Endodermal cell (in vitro differentiated cells): ENCODE data around the gene KRT83. TPM values are rescaled to one million over a fixed set of nuclear protein-coding genes. Genes with fewer than 3 reads are reported as not detected.
"Not testable (repeated sequence)": the region's sequence is repeated elsewhere in the genome, so short reads cannot be mapped to it uniquely, and the experiment has no call there.

Experiments used
- DNase-seq: peaks from one replicate; pipeline ENCODE4 v3.0.0-alpha.2; 2017
- H3K27ac ChIP-seq: 2 replicates; pipeline ENCODE4 v1.5.1; 2013; ENCODE audit warnings: mild to moderate bottlenecking, low read depth, low read length, moderate library complexity
- H3K27me3 ChIP-seq: 2 replicates; pipeline ENCODE4 v1.6.1; 2013; ENCODE audit warnings: mild to moderate bottlenecking, low read length, moderate library complexity; ENCODE audit not compliant: insufficient read depth, control insufficient read depth, poor library complexity, severe bottlenecking
- H3K36me3 ChIP-seq: 2 replicates; pipeline ENCODE4 v1.7.0; 2013; ENCODE audit warnings: mild to moderate bottlenecking, low read length, moderate library complexity; ENCODE audit not compliant: control insufficient read depth, insufficient read depth
- H3K4me1 ChIP-seq: one replicate; pipeline ENCODE4 v1.7.0; 2013; ENCODE audit warnings: low read length; ENCODE audit not compliant: control insufficient read depth, insufficient read depth
- H3K4me3 ChIP-seq: 2 replicates; pipeline ENCODE4 v1.5.1; 2013; ENCODE audit warnings: mild to moderate bottlenecking, low read length, moderate library complexity
- H3K9ac ChIP-seq: 2 replicates; pipeline ENCODE4 v1.6.1; 2013; ENCODE audit warnings: mild to moderate bottlenecking, low read length, moderate library complexity; ENCODE audit not compliant: poor library complexity, severe bottlenecking; ENCODE audit errors: extremely low read depth
- H3K9me3 ChIP-seq: 2 replicates; pipeline ENCODE4 v1.6.1; 2013; ENCODE audit warnings: mild to moderate bottlenecking, low read length, moderate library complexity; ENCODE audit not compliant: control insufficient read depth
- H3K27ac Mint-ChIP-seq: 2 replicates; pipeline ENCODE4 v1.8.0; 2020; ENCODE audit warnings: mixed read lengths
- H3K27me3 Mint-ChIP-seq: 2 replicates; pipeline ENCODE4 v1.8.0; 2021; ENCODE audit warnings: mild to moderate bottlenecking, mixed read lengths; ENCODE audit not compliant: insufficient read depth
- H3K36me3 Mint-ChIP-seq: 2 replicates; pipeline ENCODE4 v1.8.0; 2020; ENCODE audit warnings: low read depth, mixed read lengths
- H3K4me1 Mint-ChIP-seq: 2 replicates; pipeline ENCODE4 v1.8.0; 2020; ENCODE audit warnings: mixed read lengths
- H3K4me3 Mint-ChIP-seq: 2 replicates; pipeline ENCODE4 v1.8.0; 2020; ENCODE audit warnings: mild to moderate bottlenecking, moderate library complexity, mixed read lengths
- H3K9me3 Mint-ChIP-seq: 2 replicates; pipeline ENCODE4 v1.8.0; 2020; ENCODE audit warnings: mild to moderate bottlenecking, mixed read lengths
- CTCF ChIP-seq: fragments of 200-600 bp; sonication (generic); conservative IDR thresholded peaks from 2 replicates; pipeline ENCODE4 v1.5.0; 2021; ENCODE audit warnings: antibody characterized with exemption, mild to moderate bottlenecking
- WGBS, 2 experiments: methylation state at CpG; one replicate each; pipeline versions ENCODE4 v1.1.5 to v1.1.7; 2013; ENCODE audit warnings: missing lambda C conversion rate in 2 of 2, mixed read lengths in 1 of 2; ENCODE audit not compliant: insufficient coverage in 1 of 2, insufficient read length in 1 of 2; 5-methylcytosine and 5-hydroxymethylcytosine counted together
- total RNA-seq, 2 donors: library from RNA; stranded (reverse); fragmentation: NEBNext Ultra II Directional in 1 of 2; extraction: Animal tissue kit (Norgen Biotek cat#: 25700) in 1 of 2; gene quantifications; 2 replicates in 1 of 2; 3 replicates in 1 of 2; pipeline ENCODE4 v1.2.1, GENCODE V29; 2021

The KRT83 gene
- total RNA-seq, 2 donors from 2014 or later, result not detected

- Histone ChIP-seq H3K9me3 (no peaks in the 10 kb centered on the region), H3K4me3 (no peak overlapping the region), H3K27ac (no peak overlapping the region), H3K4me1 (no peaks in the 10 kb centered on the region), H3K36me3 (no peaks in the 10 kb centered on the region), H3K27me3 (peaks cover 23% of the 10 kb centered on the region), H3K9ac (no peak overlapping the region)
- H3K4me1 Mint-ChIP-seq, result no peaks in the 10 kb centered on the region
- WGBS, 2 experiments, result 74 to 100% methylated on average over 1 to 11 of the region's 11 CpGs
- TF ChIP-seq CTCF, result no peak
- H3K4me3 Mint-ChIP-seq, result no peak overlapping the region
- H3K27ac Mint-ChIP-seq, result no peak overlapping the region
- no peaks in the 10 kb centered on the region for H3K36me3 Mint-ChIP-seq
- DNase-seq, result peak; percentile 24
- no peaks in the 10 kb centered on the region for H3K9me3 Mint-ChIP-seq
- H3K27me3 Mint-ChIP-seq, result peaks cover 24% of the 10 kb centered on the region
Observed at GRCh38 chr12:52316701-52317100, 4.5 kb downstream of the KRT83 start.

GRCh38 chr12:52316290-52316689, 4.9 kb downstream of the KRT83 start:
- peaks cover 28% of the 10 kb centered on the region for H3K27me3 Mint-ChIP-seq
- 73% methylated on average over 8 to 9 of the region's 9 CpGs for WGBS, 2 experiments
- no peak overlapping the region for H3K27ac Mint-ChIP-seq
- H3K4me1 ChIP-seq, result no peaks in the 10 kb centered on the region
- no peak for TF ChIP-seq CTCF
- H3K36me3 ChIP-seq, result no peaks in the 10 kb centered on the region
- H3K36me3 Mint-ChIP-seq, result no peaks in the 10 kb centered on the region
- no peak overlapping the region for H3K9ac ChIP-seq
- no peak overlapping the region for H3K4me3 ChIP-seq
- no peak for DNase-seq
- no peak overlapping the region for H3K4me3 Mint-ChIP-seq
- no peaks in the 10 kb centered on the region for H3K4me1 Mint-ChIP-seq
- H3K27me3 ChIP-seq, result peaks cover 27% of the 10 kb centered on the region
- H3K9me3 Mint-ChIP-seq, result no peaks in the 10 kb centered on the region
- no peak overlapping the region for H3K27ac ChIP-seq
- H3K9me3 ChIP-seq, result no peaks in the 10 kb centered on the region

- H3K27me3 ChIP-seq, result peaks cover 33% of the 10 kb centered on the region
- not testable (repeated sequence) for H3K36me3 Mint-ChIP-seq, H3K9me3 Mint-ChIP-seq, H3K4me1 Mint-ChIP-seq, H3K27ac ChIP-seq, H3K36me3 ChIP-seq, H3K27ac Mint-ChIP-seq, H3K4me3 Mint-ChIP-seq, H3K4me1 ChIP-seq, H3K9me3 ChIP-seq, H3K4me3 ChIP-seq, H3K9ac ChIP-seq
- peak; percentile 78 for TF ChIP-seq CTCF
- 18 to 51% methylated on average over 2 to 8 of the region's 9 CpGs for WGBS, 2 experiments
- peaks cover 32% of the 10 kb centered on the region for H3K27me3 Mint-ChIP-seq
- DNase-seq, result peak; percentile 95
Observed at GRCh38 chr12:52315721-52316120, 5.5 kb downstream of the KRT83 start.
